NB4 (cell line): ENCODE data around the gene SFTA2.

Source experiments
- DNase-seq: peaks from one replicate; pipeline ENCODE4 v3.0.0; 2010; ENCODE audit warnings: low read depth
- H3K4me3 ChIP-seq: one replicate; pipeline ENCODE4 v1.5.1; 2011; ENCODE audit warnings: mild to moderate bottlenecking, low read depth, low read length, moderate library complexity
- CTCF ChIP-seq: IDR thresholded peaks from one replicate; pipeline ENCODE4 v1.5.1; 2012; ENCODE audit warnings: low read depth, low read length
- MAX ChIP-seq: IDR thresholded peaks from 2 replicates; pipeline ENCODE4 v1.6.1; 2011; ENCODE audit warnings: low read depth, low read length
- MYC ChIP-seq: IDR thresholded peaks from 2 replicates; pipeline ENCODE4 v1.6.1; 2011; ENCODE audit warnings: low read depth, low read length
- POLR2A ChIP-seq: IDR thresholded peaks from 2 replicates; pipeline ENCODE4 v1.6.1; 2011; ENCODE audit warnings: mild to moderate bottlenecking; ENCODE audit not compliant: insufficient read length; ENCODE audit errors: extremely low read depth

Gene SFTA2

GRCh38 chr6:30940361-30940986 lies 8.5 kb upstream of the SFTA2 start, which contains the start of gene MUCL3:
Gene MUCL3 (plus strand): TSS chr6:30940973. CDS start chr6:30941000, 27 bp downstream.
- no peak within 1 kb of the TSS for H3K4me3 ChIP-seq
- no peak for TF ChIP-seq MAX
- TF ChIP-seq POLR2A: no peak
- no peak for TF ChIP-seq CTCF
- no peak for TF ChIP-seq MYC
- DNase-seq: no peak

- TF ChIP-seq MAX (no peak), CTCF (no peak), POLR2A (no peak), MYC (no peak)
- H3K4me3 ChIP-seq: no peak overlapping the region
- no peak for DNase-seq
Observed at GRCh38 chr6:30939473-30939872, 7.5 kb upstream of the SFTA2 start.

- no peak for DNase-seq
- H3K4me3 ChIP-seq: no peak overlapping the region
- TF ChIP-seq MAX: no peak
- no peak for TF ChIP-seq CTCF
- no peak for TF ChIP-seq MYC
- no peak for TF ChIP-seq POLR2A
Observed at GRCh38 chr6:30938730-30939129, 6.8 kb upstream of the SFTA2 start.

GRCh38 chr6:30937265-30937664 lies 5.3 kb upstream of the SFTA2 start:
- no peak for DNase-seq
- TF ChIP-seq CTCF: no peak
- no peak for TF ChIP-seq MYC
- no peak for TF ChIP-seq POLR2A
- TF ChIP-seq MAX: no peak
- H3K4me3 ChIP-seq: no peak overlapping the region

GRCh38 chr6:30935018-30935417 lies 3.0 kb upstream of the SFTA2 start:
- TF ChIP-seq MYC (no peak), POLR2A (no peak), MAX (no peak), CTCF (no peak)
- H3K4me3 ChIP-seq: no peak overlapping the region
- no peak for DNase-seq
